T-helper 17 cell (primary cell): Measurements from ENCODE around the gene CAPZB. TPM values are rescaled to one million over a fixed set of nuclear protein-coding genes. Genes with fewer than 3 reads are reported as not detected.
A peak's percentile ranks its signal among the peaks of the same experiment; 100 is the strongest.

Source experiments
- ATAC-seq: fragments of 150-1000 bp; cut with Tn5 transposase; 2 replicates; pipeline ENCODE4 v1.10.0; 2021; ENCODE audit warnings: mild to moderate bottlenecking, moderate library complexity
- DNase-seq, 3 donors: peaks; one replicate each; pipeline versions ENCODE4 v3.0.0 to v3.0.0-alpha.2; 2020 to 2021
- H3K9me3 ChIP-seq: one replicate; pipeline ENCODE4 v1.7.0; 2013; ENCODE audit warnings: low read length, mild to moderate bottlenecking; ENCODE audit not compliant: control insufficient read depth, poor library complexity, severe bottlenecking
- H3K27ac Mint-ChIP-seq: one replicate; pipeline ENCODE4 v1.8.0; 2022; ENCODE audit warnings: mild to moderate bottlenecking, moderate library complexity, mixed read lengths
- H3K27me3 Mint-ChIP-seq: one replicate; pipeline ENCODE4 v1.8.0; 2022; ENCODE audit warnings: mixed read lengths
- H3K36me3 Mint-ChIP-seq: one replicate; pipeline ENCODE4 v1.8.0; 2022; ENCODE audit warnings: low read depth, mixed read lengths
- H3K4me1 Mint-ChIP-seq: one replicate; pipeline ENCODE4 v1.8.0; 2022; ENCODE audit warnings: mild to moderate bottlenecking, mixed read lengths
- H3K4me3 Mint-ChIP-seq: one replicate; pipeline ENCODE4 v1.8.0; 2022; ENCODE audit warnings: mild to moderate bottlenecking, moderate library complexity, mixed read lengths
- total RNA-seq, 4 donors: library from RNA in 2 of 4; stranded (reverse) in 2 of 4; gene quantifications; one replicate each; pipeline ENCODE4 v1.2.3 and lab custom pipeline; 2022 to 2026

The CAPZB gene
- total RNA-seq, 2 donors from 2014 or later: 320 to 330 TPM

GRCh38 chr1:19333587-19334354, 151.6 kb downstream of the CAPZB start:
- DNase-seq (no peak), ATAC-seq (no peak)
- H3K9me3 ChIP-seq: no peaks in the 10 kb centered on the region
- H3K27me3 Mint-ChIP-seq: no peaks in the 10 kb centered on the region
- H3K27ac Mint-ChIP-seq: peak overlapping the region; percentile 34
- peaks cover 7% of the 10 kb centered on the region for H3K4me1 Mint-ChIP-seq
- H3K4me3 Mint-ChIP-seq: no peak overlapping the region
- H3K36me3 Mint-ChIP-seq: no peaks in the 10 kb centered on the region

GRCh38 chr1:19332832-19333231, 152.5 kb downstream of the CAPZB start:
- peaks cover 7% of the 10 kb centered on the region for H3K4me1 Mint-ChIP-seq
- DNase-seq (no peak), ATAC-seq (no peak)
- H3K9me3 ChIP-seq: no peaks in the 10 kb centered on the region
- H3K36me3 Mint-ChIP-seq: no peaks in the 10 kb centered on the region
- H3K27me3 Mint-ChIP-seq: no peaks in the 10 kb centered on the region
- H3K4me3 Mint-ChIP-seq: no peak overlapping the region
- H3K27ac Mint-ChIP-seq: no peak overlapping the region

GRCh38 chr1:19331262-19331878, 154.0 kb downstream of the CAPZB start:
- no peak for DNase-seq
- Mint-ChIP-seq H3K4me1 (peaks cover 5% of the 10 kb centered on the region), H3K27me3 (no peaks in the 10 kb centered on the region), H3K36me3 (no peaks in the 10 kb centered on the region), H3K4me3 (no peak overlapping the region), H3K27ac (no peak overlapping the region)
- ATAC-seq: no peak
- H3K9me3 ChIP-seq: no peaks in the 10 kb centered on the region

GRCh38 chr1:19330449-19331135, 154.7 kb downstream of the CAPZB start:
- ATAC-seq (no peak), DNase-seq (no peak)
- H3K4me3 Mint-ChIP-seq: peak overlapping the region; percentile 25
- no peaks in the 10 kb centered on the region for H3K9me3 ChIP-seq
- no peaks in the 10 kb centered on the region for H3K36me3 Mint-ChIP-seq
- no peaks in the 10 kb centered on the region for H3K27me3 Mint-ChIP-seq
- peaks cover 5% of the 10 kb centered on the region for H3K4me1 Mint-ChIP-seq
- peak overlapping the region; percentile 9 for H3K27ac Mint-ChIP-seq

GRCh38 chr1:19329611-19330010, 155.7 kb downstream of the CAPZB start:
- Mint-ChIP-seq H3K4me1 (peaks cover 5% of the 10 kb centered on the region), H3K4me3 (peak overlapping the region; percentile 50), H3K36me3 (no peaks in the 10 kb centered on the region), H3K27me3 (no peaks in the 10 kb centered on the region), H3K27ac (peak overlapping the region; percentile 9)
- DNase-seq (no peak), ATAC-seq (no peak)
- no peaks in the 10 kb centered on the region for H3K9me3 ChIP-seq

GRCh38 chr1:19329188-19329587, 156.2 kb downstream of the CAPZB start:
- no peaks in the 10 kb centered on the region for H3K9me3 ChIP-seq
- no peaks in the 10 kb centered on the region for H3K36me3 Mint-ChIP-seq
- DNase-seq (no peak), ATAC-seq (no peak)
- peaks cover 5% of the 10 kb centered on the region for H3K4me1 Mint-ChIP-seq
- peak overlapping the region; percentile 9 for H3K27ac Mint-ChIP-seq
- no peak overlapping the region for H3K4me3 Mint-ChIP-seq
- no peaks in the 10 kb centered on the region for H3K27me3 Mint-ChIP-seq

GRCh38 chr1:19328486-19328885, 156.9 kb downstream of the CAPZB start:
- DNase-seq (no peak), ATAC-seq (no peak)
- no peaks in the 10 kb centered on the region for H3K9me3 ChIP-seq
- H3K27me3 Mint-ChIP-seq: no peaks in the 10 kb centered on the region
- H3K4me1 Mint-ChIP-seq: peaks cover 5% of the 10 kb centered on the region
- H3K27ac Mint-ChIP-seq: peak overlapping the region; percentile 65
- peak overlapping the region; percentile 19 for H3K4me3 Mint-ChIP-seq
- H3K36me3 Mint-ChIP-seq: no peaks in the 10 kb centered on the region

GRCh38 chr1:19327736-19328135, 157.6 kb downstream of the CAPZB start:
- Mint-ChIP-seq H3K4me1 (peaks cover 5% of the 10 kb centered on the region), H3K36me3 (no peaks in the 10 kb centered on the region), H3K27me3 (no peaks in the 10 kb centered on the region), H3K4me3 (no peak overlapping the region), H3K27ac (peak overlapping the region; percentile 65)
- no peaks in the 10 kb centered on the region for H3K9me3 ChIP-seq
- ATAC-seq: no peak
- DNase-seq: no peak

GRCh38 chr1:19327301-19327700, 158.0 kb downstream of the CAPZB start:
- Mint-ChIP-seq H3K27ac (peak overlapping the region; percentile 76), H3K27me3 (no peaks in the 10 kb centered on the region), H3K4me1 (peaks cover 7% of the 10 kb centered on the region), H3K36me3 (peaks cover 1% of the 10 kb centered on the region), H3K4me3 (no peak overlapping the region)
- DNase-seq: no peak
- ATAC-seq: no peak
- no peaks in the 10 kb centered on the region for H3K9me3 ChIP-seq

- no peak for ATAC-seq
- H3K9me3 ChIP-seq: no peaks in the 10 kb centered on the region
- no peak for DNase-seq
- H3K36me3 Mint-ChIP-seq: peaks cover 2% of the 10 kb centered on the region
- no peaks in the 10 kb centered on the region for H3K27me3 Mint-ChIP-seq
- peak overlapping the region; percentile 15 for H3K4me3 Mint-ChIP-seq
- H3K4me1 Mint-ChIP-seq: peaks cover 7% of the 10 kb centered on the region
- H3K27ac Mint-ChIP-seq: peak overlapping the region; percentile 76
Observed at GRCh38 chr1:19326748-19327065, 158.6 kb downstream of the CAPZB start.

- DNase-seq: no peak
- peaks cover 2% of the 10 kb centered on the region for H3K36me3 Mint-ChIP-seq
- H3K4me3 Mint-ChIP-seq: peak overlapping the region; percentile 15
- peak overlapping the region; percentile 76 for H3K27ac Mint-ChIP-seq
- H3K9me3 ChIP-seq: no peaks in the 10 kb centered on the region
- H3K27me3 Mint-ChIP-seq: no peaks in the 10 kb centered on the region
- H3K4me1 Mint-ChIP-seq: peaks cover 7% of the 10 kb centered on the region
- ATAC-seq: no peak
Observed at GRCh38 chr1:19325958-19326747, 159.2 kb downstream of the CAPZB start.

- Mint-ChIP-seq H3K27me3 (no peaks in the 10 kb centered on the region), H3K36me3 (peaks cover 2% of the 10 kb centered on the region)
- ATAC-seq: no peak
Observed at GRCh38 chr1:19325368-19325957, 159.9 kb downstream of the CAPZB start.

GRCh38 chr1:19324665-19324990, 160.7 kb downstream of the CAPZB start:
- H3K9me3 ChIP-seq: no peaks in the 10 kb centered on the region
- H3K27ac Mint-ChIP-seq: peak overlapping the region; percentile 24
- peaks cover 2% of the 10 kb centered on the region for H3K36me3 Mint-ChIP-seq
- H3K27me3 Mint-ChIP-seq: no peaks in the 10 kb centered on the region
- DNase-seq (no peak), ATAC-seq (no peak)
- H3K4me1 Mint-ChIP-seq: peaks cover 4% of the 10 kb centered on the region
- no peak overlapping the region for H3K4me3 Mint-ChIP-seq

More at GRCh38 chr1:19325368-19325957, 159.9 kb downstream of the CAPZB start:
- H3K4me1 Mint-ChIP-seq: peaks cover 7% of the 10 kb centered on the region
- H3K9me3 ChIP-seq: no peaks in the 10 kb centered on the region
- no peak overlapping the region for H3K27ac Mint-ChIP-seq
- no peak for DNase-seq
- no peak overlapping the region for H3K4me3 Mint-ChIP-seq
